Measurements from ENCODE around the gene AOAH. TPM values are rescaled to one million over a fixed set of nuclear protein-coding genes. Genes with fewer than 3 reads are reported as not detected.

AOAH gene
- total and polyA plus RNA-seq, 4 donors: 1.9 to 34.9 (median 11.7) TPM

GRCh38 chr7:36629351-36629750 is 94.9 kb downstream of the AOAH start:
- H3K4me3 ChIP-seq (ENCODE audit: low read length in 2 of 2): no peak overlapping the region
- H3K4me1 ChIP-seq (ENCODE audit: control insufficient read depth in 1 of 2, insufficient read depth in 2 of 2, low read length in 2 of 2): no peaks in the 10 kb centered on the region
- H3K9me3 ChIP-seq (ENCODE audit: control insufficient read depth, low read length): no peaks in the 10 kb centered on the region
- no peaks in the 10 kb centered on the region for H3K36me3 ChIP-seq (ENCODE audit: control insufficient read depth in 1 of 2, insufficient read depth in 2 of 2, low read length in 1 of 2)
- WGBS, 2 donors: 63 to 85% methylated on average over 1 of the region's 1 CpG
- intact Hi-C loops (cut with DNase I): no loop called here
- DNase-seq (no peak), ATAC-seq (ENCODE audit: low FRiP score) (no peak)
- H3K27me3 ChIP-seq (ENCODE audit: control insufficient read depth in 1 of 2, insufficient read depth in 2 of 2, low read length in 1 of 2): no peaks in the 10 kb centered on the region
- no peak overlapping the region for H3K27ac ChIP-seq (ENCODE audit: low read depth in 1 of 2, low read length in 2 of 2)

GRCh38 chr7:36627836-36628235 is 96.5 kb downstream of the AOAH start:
- Histone ChIP-seq H3K4me1 (ENCODE audit: control insufficient read depth in 1 of 2, insufficient read depth in 2 of 2, low read length in 2 of 2) (no peaks in the 10 kb centered on the region), H3K27ac (ENCODE audit: low read depth in 1 of 2, low read length in 2 of 2) (no peak overlapping the region), H3K9me3 (ENCODE audit: control insufficient read depth, low read length) (no peaks in the 10 kb centered on the region), H3K4me3 (ENCODE audit: low read length in 2 of 2) (no peak overlapping the region), H3K27me3 (ENCODE audit: control insufficient read depth in 1 of 2, insufficient read depth in 2 of 2, low read length in 1 of 2) (no peaks in the 10 kb centered on the region), H3K36me3 (ENCODE audit: control insufficient read depth in 1 of 2, insufficient read depth in 2 of 2, low read length in 1 of 2) (no peaks in the 10 kb centered on the region)
- no peak for ATAC-seq (ENCODE audit: low FRiP score)
- intact Hi-C loops (cut with DNase I): no loop called here
- DNase-seq: no peak
- WGBS, 2 donors: 94 to 96% methylated on average over 6 of the region's 6 CpGs

GRCh38 chr7:36626111-36626510 is 98.2 kb downstream of the AOAH start:
- Histone ChIP-seq H3K9me3 (ENCODE audit: control insufficient read depth, low read length) (no peaks in the 10 kb centered on the region), H3K27me3 (ENCODE audit: control insufficient read depth in 1 of 2, insufficient read depth in 2 of 2, low read length in 1 of 2) (no peaks in the 10 kb centered on the region), H3K36me3 (ENCODE audit: control insufficient read depth in 1 of 2, insufficient read depth in 2 of 2, low read length in 1 of 2) (no peaks in the 10 kb centered on the region), H3K4me3 (ENCODE audit: low read length in 2 of 2) (no peak overlapping the region), H3K27ac (ENCODE audit: low read depth in 1 of 2, low read length in 2 of 2) (no peak overlapping the region), H3K4me1 (ENCODE audit: control insufficient read depth in 1 of 2, insufficient read depth in 2 of 2, low read length in 2 of 2) (no peaks in the 10 kb centered on the region)
- DNase-seq (no peak), ATAC-seq (ENCODE audit: low FRiP score) (no peak)
- 35 to 37% methylated on average over 2 of the region's 2 CpGs for WGBS, 2 donors
- intact Hi-C loops (cut with DNase I): no loop called here

GRCh38 chr7:36625247-36625646 is 99.0 kb downstream of the AOAH start:
- no peaks in the 10 kb centered on the region for H3K9me3 ChIP-seq (ENCODE audit: control insufficient read depth, low read length)
- ATAC-seq (ENCODE audit: low FRiP score): no peak
- WGBS, 2 donors: 38 to 54% methylated on average over 4 of the region's 4 CpGs

GRCh38 chr7:36623247-36623646 is 101.0 kb downstream of the AOAH start:
- Histone ChIP-seq H3K9me3 (ENCODE audit: control insufficient read depth, low read length) (no peaks in the 10 kb centered on the region), H3K4me1 (ENCODE audit: control insufficient read depth in 1 of 2, insufficient read depth in 2 of 2, low read length in 2 of 2) (no peaks in the 10 kb centered on the region), H3K27ac (ENCODE audit: low read depth in 1 of 2, low read length in 2 of 2) (no peak overlapping the region), H3K4me3 (ENCODE audit: low read length in 2 of 2) (no peak overlapping the region), H3K27me3 (ENCODE audit: control insufficient read depth in 1 of 2, insufficient read depth in 2 of 2, low read length in 1 of 2) (no peaks in the 10 kb centered on the region), H3K36me3 (ENCODE audit: control insufficient read depth in 1 of 2, insufficient read depth in 2 of 2, low read length in 1 of 2) (no peaks in the 10 kb centered on the region)
- intact Hi-C loops (cut with DNase I): no loop called here
- no peak for ATAC-seq (ENCODE audit: low FRiP score)
- WGBS, 2 donors: 0 to 2% methylated on average over 1 of the region's 1 CpG
- no peak for DNase-seq

More at GRCh38 chr7:36625247-36625646, 99.0 kb downstream of the AOAH start:
- intact Hi-C loops (cut with DNase I): no loop called here
- no peaks in the 10 kb centered on the region for H3K4me1 ChIP-seq (ENCODE audit: control insufficient read depth in 1 of 2, insufficient read depth in 2 of 2, low read length in 2 of 2)
- no peaks in the 10 kb centered on the region for H3K36me3 ChIP-seq (ENCODE audit: control insufficient read depth in 1 of 2, insufficient read depth in 2 of 2, low read length in 1 of 2)
- DNase-seq: no peak
- no peak overlapping the region for H3K27ac ChIP-seq (ENCODE audit: low read depth in 1 of 2, low read length in 2 of 2)
- no peaks in the 10 kb centered on the region for H3K27me3 ChIP-seq (ENCODE audit: control insufficient read depth in 1 of 2, insufficient read depth in 2 of 2, low read length in 1 of 2)
- no peak overlapping the region for H3K4me3 ChIP-seq (ENCODE audit: low read length in 2 of 2)

GRCh38 chr7:36621396-36621795 is 102.9 kb downstream of the AOAH start:
- H3K36me3 ChIP-seq (ENCODE audit: control insufficient read depth in 1 of 2, insufficient read depth in 2 of 2, low read length in 1 of 2): no peaks in the 10 kb centered on the region
- 90 to 91% methylated on average over 10 of the region's 10 CpGs for WGBS, 2 donors
- no peaks in the 10 kb centered on the region for H3K27me3 ChIP-seq (ENCODE audit: control insufficient read depth in 1 of 2, insufficient read depth in 2 of 2, low read length in 1 of 2)
- H3K9me3 ChIP-seq (ENCODE audit: control insufficient read depth, low read length): no peaks in the 10 kb centered on the region
- no peak for DNase-seq
- H3K4me3 ChIP-seq (ENCODE audit: low read length in 2 of 2): no peak overlapping the region
- intact Hi-C loops (cut with DNase I): no loop called here
- H3K27ac ChIP-seq (ENCODE audit: low read depth in 1 of 2, low read length in 2 of 2): no peak overlapping the region
- H3K4me1 ChIP-seq (ENCODE audit: control insufficient read depth in 1 of 2, insufficient read depth in 2 of 2, low read length in 2 of 2): no peaks in the 10 kb centered on the region
- ATAC-seq (ENCODE audit: low FRiP score): no peak

GRCh38 chr7:36620166-36620708 is 104.1 kb downstream of the AOAH start:
- 43 to 96% methylated on average over 4 of the region's 4 CpGs for WGBS, 2 donors
- intact Hi-C loops (cut with DNase I): no loop called here
- ATAC-seq (ENCODE audit: low FRiP score): no peak

GRCh38 chr7:36617408-36617807 is 106.9 kb downstream of the AOAH start:
- ATAC-seq (ENCODE audit: low FRiP score): no peak

More at GRCh38 chr7:36620166-36620708, 104.1 kb downstream of the AOAH start:
- Histone ChIP-seq H3K36me3 (ENCODE audit: control insufficient read depth in 1 of 2, insufficient read depth in 2 of 2, low read length in 1 of 2) (no peaks in the 10 kb centered on the region), H3K27me3 (ENCODE audit: control insufficient read depth in 1 of 2, insufficient read depth in 2 of 2, low read length in 1 of 2) (no peaks in the 10 kb centered on the region), H3K4me1 (ENCODE audit: control insufficient read depth in 1 of 2, insufficient read depth in 2 of 2, low read length in 2 of 2) (no peaks in the 10 kb centered on the region), H3K4me3 (ENCODE audit: low read length in 2 of 2) (no peak overlapping the region), H3K27ac (ENCODE audit: low read depth in 1 of 2, low read length in 2 of 2) (no peak overlapping the region), H3K9me3 (ENCODE audit: control insufficient read depth, low read length) (no peaks in the 10 kb centered on the region)
- no peak for DNase-seq

GRCh38 chr7:36615852-36616540 is 108.3 kb downstream of the AOAH start:
- no peaks in the 10 kb centered on the region for H3K4me1 ChIP-seq (ENCODE audit: control insufficient read depth in 1 of 2, insufficient read depth in 2 of 2, low read length in 2 of 2)
- no peaks in the 10 kb centered on the region for H3K9me3 ChIP-seq (ENCODE audit: control insufficient read depth, low read length)
- no peaks in the 10 kb centered on the region for H3K36me3 ChIP-seq (ENCODE audit: control insufficient read depth in 1 of 2, insufficient read depth in 2 of 2, low read length in 1 of 2)
- DNase-seq: no peak
- H3K27me3 ChIP-seq (ENCODE audit: control insufficient read depth in 1 of 2, insufficient read depth in 2 of 2, low read length in 1 of 2): no peaks in the 10 kb centered on the region
- intact Hi-C loops (cut with DNase I): no loop called here
- 91 to 92% methylated on average over 10 of the region's 10 CpGs for WGBS, 2 donors
- no peak overlapping the region for H3K27ac ChIP-seq (ENCODE audit: low read depth in 1 of 2, low read length in 2 of 2)
- no peak for ATAC-seq (ENCODE audit: low FRiP score)
- H3K4me3 ChIP-seq (ENCODE audit: low read length in 2 of 2): no peak overlapping the region

More at GRCh38 chr7:36617408-36617807, 106.9 kb downstream of the AOAH start:
- no peak overlapping the region for H3K27ac ChIP-seq (ENCODE audit: low read depth in 1 of 2, low read length in 2 of 2)
- no peak for DNase-seq
- no peaks in the 10 kb centered on the region for H3K27me3 ChIP-seq (ENCODE audit: control insufficient read depth in 1 of 2, insufficient read depth in 2 of 2, low read length in 1 of 2)
- 65 to 74% methylated on average over 1 of the region's 1 CpG for WGBS, 2 donors
- H3K9me3 ChIP-seq (ENCODE audit: control insufficient read depth, low read length): no peaks in the 10 kb centered on the region
- H3K4me3 ChIP-seq (ENCODE audit: low read length in 2 of 2): no peak overlapping the region
- no peaks in the 10 kb centered on the region for H3K4me1 ChIP-seq (ENCODE audit: control insufficient read depth in 1 of 2, insufficient read depth in 2 of 2, low read length in 2 of 2)
- intact Hi-C loops (cut with DNase I): no loop called here
- no peaks in the 10 kb centered on the region for H3K36me3 ChIP-seq (ENCODE audit: control insufficient read depth in 1 of 2, insufficient read depth in 2 of 2, low read length in 1 of 2)
